GM21717 (cell line): Measurements from ENCODE around the gene NHLRC4.
"Not testable (repeated sequence)": the region's sequence is repeated elsewhere in the genome, so short reads cannot be mapped to it uniquely, and the experiment has no call there.

Experiments
- ATAC-seq: cut with Tn5 transposase; IDR thresholded peaks from one replicate; pipeline ENCODE4 v1.9.1; 2021; ENCODE audit warnings: mild to moderate bottlenecking, moderate library complexity; ENCODE audit not compliant: unreplicated experiment

NHLRC4 gene

DNA sequence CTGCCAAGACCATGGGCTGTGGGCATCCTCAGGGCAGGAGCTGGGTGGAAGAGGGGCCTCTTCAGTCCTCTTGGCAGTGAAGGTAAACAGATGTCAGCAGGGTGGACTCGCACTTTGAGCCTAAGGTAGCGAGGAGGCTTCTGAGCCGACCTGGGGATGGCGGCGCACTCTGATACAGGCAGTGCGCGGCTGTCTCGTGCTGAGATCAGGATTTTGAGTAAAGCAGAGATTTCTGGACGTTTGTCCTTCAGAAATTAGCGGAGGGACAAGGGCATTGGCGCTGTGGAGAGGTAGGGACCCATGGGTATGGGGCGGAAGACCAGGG, 29.9 kb downstream of the NHLRC4 start:
- no peak for ATAC-seq

- ATAC-seq: not testable (repeated sequence)
Observed at GRCh38 chr16:597655-598054, 30.9 kb downstream of the NHLRC4 start.

DNA sequence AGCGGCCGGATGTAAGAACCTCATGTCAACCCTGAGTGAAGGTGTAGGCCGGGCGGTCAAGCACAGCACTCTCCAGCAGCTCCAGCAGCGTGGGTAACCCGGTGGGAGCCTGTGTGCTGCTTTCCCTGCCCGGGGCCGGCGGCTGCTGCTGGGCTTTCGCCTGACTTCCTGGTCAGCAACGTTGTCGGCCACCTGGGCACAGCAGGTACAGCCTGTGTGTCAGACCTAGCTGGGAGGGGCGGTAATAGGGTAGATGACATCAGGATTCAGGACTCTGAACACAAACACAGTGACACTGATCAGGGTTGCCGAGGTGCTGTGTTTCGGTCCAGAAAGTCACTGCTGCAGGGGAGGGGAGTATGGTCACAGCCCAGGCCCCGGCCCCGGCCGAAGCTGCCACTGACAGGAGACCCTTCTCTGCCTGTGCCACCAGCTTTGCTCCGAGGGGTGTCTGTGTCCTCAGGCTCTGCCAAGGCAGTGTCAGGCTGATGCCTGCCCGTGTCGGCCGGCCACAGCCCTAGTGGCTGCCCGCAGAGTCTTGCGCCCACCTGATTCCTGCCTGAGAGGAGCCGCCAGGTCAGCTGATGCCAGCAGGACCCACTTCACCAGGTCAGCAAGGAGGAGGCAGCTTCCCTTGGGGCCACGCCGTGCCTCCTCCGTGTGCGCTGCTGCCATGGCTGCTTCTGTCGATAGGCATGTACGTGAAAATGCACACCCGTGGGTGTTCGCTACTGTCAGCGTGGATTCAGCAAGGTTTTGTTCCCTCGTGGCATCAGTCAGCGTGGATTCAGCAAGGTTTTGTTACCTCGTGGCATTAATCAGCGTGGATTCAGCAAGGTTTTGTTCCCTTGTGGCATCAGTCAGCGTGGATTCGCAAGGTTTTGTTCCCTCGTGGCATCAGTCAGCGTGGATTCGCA, 32.3 kb downstream of the NHLRC4 start:
- no peak for ATAC-seq

GRCh38 chr16:600781-601180, 34.0 kb downstream of the NHLRC4 start:
- no peak for ATAC-seq

- ATAC-seq: no peak
Observed at GRCh38 chr16:603933-604332, 37.1 kb downstream of the NHLRC4 start.

DNA sequence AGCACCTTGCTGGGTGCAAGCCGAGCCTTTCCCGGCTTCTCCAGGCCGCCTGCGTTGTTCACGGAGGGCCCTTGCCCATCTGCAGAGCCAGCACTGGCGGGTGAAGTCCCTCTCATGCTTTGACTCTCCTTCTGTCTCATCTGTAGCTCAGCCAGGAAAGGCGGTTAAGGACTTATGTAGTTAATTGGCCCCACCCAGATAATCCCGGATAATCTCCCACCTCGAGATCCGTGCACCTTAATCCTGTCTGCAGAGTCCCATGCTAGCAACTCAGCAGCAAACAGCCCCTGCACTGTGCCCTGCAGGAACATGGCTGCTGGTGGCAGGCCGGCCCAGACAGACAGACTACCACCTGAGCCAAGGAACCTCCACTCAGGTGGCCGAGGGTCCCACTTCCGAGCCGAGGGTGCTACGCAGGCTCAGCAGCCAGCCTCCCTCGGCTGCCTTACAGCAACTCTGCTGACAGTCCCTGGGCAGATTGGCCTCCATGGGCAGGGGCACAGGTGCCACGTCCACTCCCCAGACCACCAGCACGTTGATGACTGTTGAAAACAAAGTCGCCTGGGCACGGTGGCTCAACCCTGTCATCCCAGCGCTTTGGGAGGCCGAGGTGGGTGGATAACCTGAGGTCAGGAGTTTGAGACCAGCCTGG, 40.0 kb downstream of the NHLRC4 start:
- no peak for ATAC-seq

DNA sequence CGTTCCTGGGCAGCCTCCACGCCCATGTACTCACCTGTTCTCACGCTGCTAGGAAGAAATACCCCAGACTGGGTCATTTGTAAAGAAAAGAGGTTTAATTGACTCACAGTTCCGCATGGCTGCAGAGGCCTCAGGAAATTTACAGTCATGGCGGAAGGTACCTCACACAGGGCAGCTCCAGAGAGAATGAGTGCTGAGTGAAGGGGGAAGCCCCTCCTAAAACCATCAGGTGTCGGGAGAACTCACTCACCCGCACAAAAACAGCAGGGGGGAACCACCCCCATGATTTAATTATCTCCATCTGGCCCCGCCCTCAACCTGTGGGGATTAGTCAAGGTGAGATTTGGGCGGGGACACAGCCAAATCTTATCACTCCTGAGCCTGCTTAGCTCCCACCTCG, 41.2 kb downstream of the NHLRC4 start:
- ATAC-seq: no peak

GRCh38 chr16:609316-609715, 42.5 kb downstream of the NHLRC4 start:
- ATAC-seq: no peak

- no peak for ATAC-seq
Observed at GRCh38 chr16:609984-610383, 43.2 kb downstream of the NHLRC4 start.

GRCh38 chr16:610513-611381, 43.9 kb downstream of the NHLRC4 start:
- ATAC-seq: no peak

- ATAC-seq: no peak
Observed at GRCh38 chr16:615122-615521, 48.3 kb downstream of the NHLRC4 start.

GRCh38 chr16:616733-617586, 50.2 kb downstream of the NHLRC4 start:
- ATAC-seq: no peak

- ATAC-seq: no peak
Observed at GRCh38 chr16:617855-618254, 51.0 kb downstream of the NHLRC4 start.
